Glutamatergic neuron (in vitro differentiated cells): ENCODE results near the gene GNL2. TPM values are rescaled to one million over a fixed set of nuclear protein-coding genes. Genes with fewer than 3 reads are reported as not detected.

Experiments
- DNase-seq: peaks from one replicate; pipeline ENCODE4 v3.0.0; 2022
- H3K27ac Mint-ChIP-seq: one replicate; pipeline ENCODE4 v1.8.0; 2020; ENCODE audit warnings: mild to moderate bottlenecking, mixed read lengths, inconsistent platforms; ENCODE audit not compliant: unreplicated experiment
- H3K27me3 Mint-ChIP-seq: one replicate; pipeline ENCODE4 v1.8.0; 2020; ENCODE audit warnings: mild to moderate bottlenecking, moderate library complexity, mixed read lengths, inconsistent platforms; ENCODE audit not compliant: unreplicated experiment
- H3K36me3 Mint-ChIP-seq: one replicate; pipeline ENCODE4 v1.8.0; 2020; ENCODE audit warnings: mild to moderate bottlenecking, mixed read lengths, inconsistent platforms; ENCODE audit not compliant: unreplicated experiment
- H3K4me1 Mint-ChIP-seq: one replicate; pipeline ENCODE4 v1.8.0; 2020; ENCODE audit warnings: mild to moderate bottlenecking, low read depth, mixed read lengths, inconsistent platforms; ENCODE audit not compliant: unreplicated experiment
- H3K4me3 Mint-ChIP-seq: one replicate; pipeline ENCODE4 v1.8.0; 2020; ENCODE audit warnings: mild to moderate bottlenecking, mixed read lengths, inconsistent platforms; ENCODE audit not compliant: unreplicated experiment
- H3K9me3 Mint-ChIP-seq: one replicate; pipeline ENCODE4 v1.8.0; 2020; ENCODE audit warnings: mild to moderate bottlenecking, moderate library complexity, mixed read lengths, inconsistent platforms; ENCODE audit not compliant: unreplicated experiment
- total RNA-seq: library from RNA; stranded (reverse); fragmentation: NEBNext Ultra II Directional; extraction: Animal tissue kit (Norgen Biotek cat#: 25700); gene quantifications from one replicate; pipeline ENCODE4 v1.2.1, GENCODE V29; 2021; ENCODE audit not compliant: unreplicated experiment
- TF ChIP-seq, protein P1 (sequence below): fragments of 200-600 bp; sonication (generic); IDR thresholded peaks from one replicate; pipeline ENCODE4 v1.5.0; 2021; ENCODE audit not compliant: partially characterized antibody, unreplicated experiment

Gene GNL2
- total RNA-seq, 1 donor from 2014 or later: 50.0 TPM

DNA sequence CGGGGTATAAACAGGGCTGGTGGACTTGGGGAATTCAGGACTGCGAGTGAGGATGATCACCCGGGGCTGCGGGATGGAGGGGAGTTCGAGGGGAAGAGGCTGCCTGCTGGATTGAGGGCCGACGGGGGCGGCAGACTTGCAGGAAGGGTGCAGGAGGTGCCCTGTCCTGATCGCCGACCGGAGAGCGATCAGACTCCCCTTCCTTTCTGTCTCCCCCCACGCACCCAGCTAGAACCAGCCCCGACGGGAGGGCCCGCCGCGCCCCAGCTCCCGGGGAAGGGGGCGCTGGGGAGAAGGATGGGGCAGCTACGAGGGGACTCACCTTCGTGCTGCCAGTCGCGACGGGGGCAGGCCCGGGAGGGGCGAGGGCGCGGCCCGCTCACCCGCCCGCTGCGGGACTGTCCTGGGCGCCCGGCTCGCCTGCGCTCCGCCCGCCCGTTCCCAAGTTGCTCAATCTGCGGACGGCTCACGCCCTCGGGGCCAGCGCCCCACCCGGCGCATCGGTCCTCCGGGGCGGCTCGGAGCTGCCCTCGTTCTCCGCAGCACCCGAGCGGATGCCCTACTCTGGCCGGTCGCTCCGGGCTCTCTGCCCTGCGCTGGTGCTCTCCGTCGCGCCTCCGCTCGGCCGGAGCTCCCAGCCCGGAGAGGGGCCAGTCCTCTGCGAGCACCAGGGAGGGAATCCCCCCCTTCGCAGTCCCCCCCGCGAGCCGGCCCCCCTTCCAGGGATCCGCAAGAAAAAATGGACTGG is 38.7 kb upstream of the GNL2 start, which contains the start of gene RSPO1:
TSS of gene RSPO1 (minus strand) at position 649 of the 748 bp plus-strand sequence. CDS start 5,231 bp downstream, outside the sequence.
- Mint-ChIP-seq H3K9me3 (peaks cover 2% of the 10 kb centered on the region), H3K27me3 (peaks cover 32% of the 10 kb centered on the region), H3K4me3 (peak within 1 kb of the TSS; percentile 61), H3K36me3 (peaks cover 4% of the 10 kb centered on the region), H3K4me1 (no peaks in the 10 kb centered on the region), H3K27ac (no peak within 1 kb of the TSS)
- peak; percentile 48 for DNase-seq
- TF ChIP-seq, protein P1, sequence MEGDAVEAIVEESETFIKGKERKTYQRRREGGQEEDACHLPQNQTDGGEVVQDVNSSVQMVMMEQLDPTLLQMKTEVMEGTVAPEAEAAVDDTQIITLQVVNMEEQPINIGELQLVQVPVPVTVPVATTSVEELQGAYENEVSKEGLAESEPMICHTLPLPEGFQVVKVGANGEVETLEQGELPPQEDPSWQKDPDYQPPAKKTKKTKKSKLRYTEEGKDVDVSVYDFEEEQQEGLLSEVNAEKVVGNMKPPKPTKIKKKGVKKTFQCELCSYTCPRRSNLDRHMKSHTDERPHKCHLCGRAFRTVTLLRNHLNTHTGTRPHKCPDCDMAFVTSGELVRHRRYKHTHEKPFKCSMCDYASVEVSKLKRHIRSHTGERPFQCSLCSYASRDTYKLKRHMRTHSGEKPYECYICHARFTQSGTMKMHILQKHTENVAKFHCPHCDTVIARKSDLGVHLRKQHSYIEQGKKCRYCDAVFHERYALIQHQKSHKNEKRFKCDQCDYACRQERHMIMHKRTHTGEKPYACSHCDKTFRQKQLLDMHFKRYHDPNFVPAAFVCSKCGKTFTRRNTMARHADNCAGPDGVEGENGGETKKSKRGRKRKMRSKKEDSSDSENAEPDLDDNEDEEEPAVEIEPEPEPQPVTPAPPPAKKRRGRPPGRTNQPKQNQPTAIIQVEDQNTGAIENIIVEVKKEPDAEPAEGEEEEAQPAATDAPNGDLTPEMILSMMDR: no peak

- Mint-ChIP-seq H3K27me3 (peaks cover 32% of the 10 kb centered on the region), H3K4me1 (no peaks in the 10 kb centered on the region), H3K27ac (no peak overlapping the region), H3K36me3 (peaks cover 4% of the 10 kb centered on the region), H3K4me3 (peak overlapping the region; percentile 46), H3K9me3 (peaks cover 2% of the 10 kb centered on the region)
- TF ChIP-seq, protein P1: no peak
- DNase-seq: no peak
These were observed 38.2 kb upstream of the GNL2 start for GRCh38 chr1:37633938-37634243.

DNA sequence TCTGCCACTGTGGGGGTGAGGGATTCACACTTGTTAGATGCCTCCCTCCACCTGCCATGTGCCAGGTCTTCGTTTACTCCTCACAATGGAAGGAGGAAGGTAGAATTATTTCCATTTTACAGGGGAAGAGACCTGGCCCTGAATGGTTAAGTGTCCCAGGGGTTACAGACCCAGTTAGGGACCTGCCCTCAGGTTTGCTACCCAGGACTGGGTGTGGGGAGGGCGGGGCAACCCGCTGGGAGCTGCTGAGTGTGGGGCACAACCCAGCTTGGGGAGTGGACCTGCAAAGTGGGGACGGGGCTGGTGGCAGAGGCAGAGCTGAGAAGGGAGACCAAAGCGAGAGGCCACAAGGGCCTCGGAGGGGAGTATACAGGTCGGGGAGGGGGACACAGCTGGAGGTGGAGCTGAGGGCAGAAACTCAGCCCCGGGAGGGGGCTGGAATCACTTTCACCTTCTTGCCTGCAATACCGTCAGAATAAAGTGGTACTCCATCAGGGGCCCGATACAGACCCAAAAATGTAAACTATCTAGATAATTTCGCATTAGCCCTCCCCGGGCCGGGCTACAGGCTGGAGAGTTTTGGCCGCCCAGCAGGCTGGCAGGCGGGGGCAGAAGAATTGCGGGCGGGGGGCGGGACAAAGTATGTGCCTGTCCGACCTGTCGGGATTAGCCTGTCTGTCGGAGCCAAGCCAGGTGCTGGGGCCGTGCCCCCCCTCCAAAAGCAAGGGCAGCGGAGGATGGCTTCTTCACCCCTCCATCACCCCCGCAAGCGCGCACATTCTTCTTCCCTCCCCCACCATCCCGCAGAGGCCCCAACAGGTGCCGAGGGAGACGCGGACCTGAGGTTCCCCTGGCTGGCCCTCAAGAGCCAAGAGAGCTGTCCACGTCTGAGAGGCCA is 37.6 kb upstream of the GNL2 start:
- DNase-seq: no peak
- H3K4me3 Mint-ChIP-seq: no peak overlapping the region
- TF ChIP-seq, protein P1: no peak
- H3K27me3 Mint-ChIP-seq: peaks cover 34% of the 10 kb centered on the region
- H3K27ac Mint-ChIP-seq: no peak overlapping the region
- no peaks in the 10 kb centered on the region for H3K4me1 Mint-ChIP-seq
- peaks cover 2% of the 10 kb centered on the region for H3K9me3 Mint-ChIP-seq
- H3K36me3 Mint-ChIP-seq: peaks cover 4% of the 10 kb centered on the region

DNA sequence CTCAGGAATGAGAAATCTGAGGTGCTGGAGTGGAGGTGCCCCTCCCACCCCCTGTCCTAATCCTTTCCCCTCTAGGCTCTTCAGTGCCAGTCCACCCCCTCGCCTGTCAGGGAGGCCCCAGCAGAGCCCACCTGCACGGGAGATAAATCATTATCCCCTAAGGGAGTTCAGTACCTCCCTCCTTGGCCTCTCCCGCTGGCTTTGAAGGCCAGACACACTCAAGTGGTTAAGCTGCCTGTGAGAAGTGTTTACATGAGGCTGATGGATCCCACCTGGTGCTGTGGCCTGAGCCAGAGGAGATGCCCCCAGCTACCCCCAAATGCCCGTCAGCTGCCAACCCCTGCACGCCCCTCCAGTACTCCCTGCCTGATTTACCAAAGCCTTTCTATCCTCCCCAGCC is 35.3 kb upstream of the GNL2 start:
- H3K36me3 Mint-ChIP-seq: no peaks in the 10 kb centered on the region
- peaks cover 2% of the 10 kb centered on the region for H3K9me3 Mint-ChIP-seq
- H3K4me3 Mint-ChIP-seq: no peak overlapping the region
- no peak for DNase-seq
- peaks cover 38% of the 10 kb centered on the region for H3K27me3 Mint-ChIP-seq
- H3K27ac Mint-ChIP-seq: no peak overlapping the region
- H3K4me1 Mint-ChIP-seq: no peaks in the 10 kb centered on the region
- TF ChIP-seq, protein P1: no peak
